Activated CD8-positive, alpha-beta memory T cell treated with anti-CD3 and anti-CD28 coated beads, Interleukin-2, amount 50 U/mL, for 4 hours (primary cell): ENCODE data around the gene TTC39B.

Source experiments
- DNase-seq: peaks from one replicate; pipeline ENCODE4 v3.0.0-alpha.2; 2020

TTC39B gene

DNA sequence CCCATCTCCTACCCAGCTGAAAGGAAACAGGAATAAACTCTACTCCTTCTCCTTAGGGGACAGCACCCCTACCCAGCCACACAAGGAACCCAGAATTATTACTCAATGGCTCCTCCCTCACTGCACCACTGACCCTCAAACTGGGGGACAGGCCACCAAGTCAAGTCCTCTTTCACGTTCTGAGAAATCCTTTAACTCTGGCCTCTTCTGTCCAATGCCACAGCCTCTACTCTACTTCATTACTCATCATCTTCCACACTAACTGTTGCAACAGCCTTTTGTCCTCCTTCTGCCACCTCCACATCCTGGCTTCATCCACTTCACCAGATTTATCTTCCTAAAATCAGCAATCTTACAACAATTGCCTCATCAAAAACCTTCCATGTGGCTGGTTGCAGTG lies 6.8 kb downstream of the TTC39B start:
- DNase-seq, result no peak

- peak; percentile 48 for DNase-seq
These were observed 7.6 kb downstream of the TTC39B start for GRCh38 chr9:15299374-15299939.

GRCh38 chr9:15298362-15298761 lies 8.7 kb downstream of the TTC39B start:
- DNase-seq, result peak; percentile 30

GRCh38 chr9:15295761-15296405 lies 11.1 kb downstream of the TTC39B start:
- no peak for DNase-seq

- no peak for DNase-seq
These were observed 12.4 kb downstream of the TTC39B start for GRCh38 chr9:15294604-15295003.

- no peak for DNase-seq
These were observed 13.2 kb downstream of the TTC39B start for GRCh38 chr9:15293804-15294316.

DNA sequence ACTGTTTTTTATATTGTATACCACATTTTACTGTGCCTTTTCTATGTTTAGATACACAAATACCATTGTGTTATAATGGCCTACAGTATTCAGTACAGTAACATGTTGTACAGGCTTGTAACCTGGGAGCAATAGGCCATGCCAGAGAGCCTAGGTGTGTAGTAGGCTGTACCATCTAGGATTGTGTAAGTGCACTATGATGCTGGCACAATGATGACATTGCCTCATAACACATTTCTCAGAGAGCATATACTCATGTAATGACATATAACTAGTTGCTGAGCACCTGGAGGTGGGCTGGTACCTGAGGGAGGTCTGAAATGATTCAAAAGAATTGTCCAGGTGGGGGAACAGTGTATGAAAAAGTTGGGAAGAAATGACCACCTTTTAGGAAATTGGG lies 13.9 kb downstream of the TTC39B start:
- no peak for DNase-seq

DNA sequence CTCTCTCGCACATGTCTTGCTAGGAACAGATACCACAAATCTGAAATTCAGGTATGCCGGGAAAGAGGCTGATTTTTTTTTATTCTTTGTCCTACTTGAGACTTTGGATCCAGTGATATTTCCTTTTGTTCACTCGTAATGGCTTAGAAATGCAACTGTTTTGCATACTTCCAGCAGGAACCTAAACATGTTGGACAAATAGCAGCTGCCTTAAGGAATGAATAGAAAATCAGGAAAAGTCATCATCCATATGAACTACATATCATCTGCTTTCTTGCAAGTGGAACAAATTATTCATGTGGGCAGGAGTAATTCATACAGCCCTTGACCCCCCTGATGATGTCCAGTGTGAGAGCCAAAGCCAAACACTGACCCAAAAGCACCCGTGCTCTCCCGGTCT lies 17.4 kb downstream of the TTC39B start:
- DNase-seq, result no peak

DNA sequence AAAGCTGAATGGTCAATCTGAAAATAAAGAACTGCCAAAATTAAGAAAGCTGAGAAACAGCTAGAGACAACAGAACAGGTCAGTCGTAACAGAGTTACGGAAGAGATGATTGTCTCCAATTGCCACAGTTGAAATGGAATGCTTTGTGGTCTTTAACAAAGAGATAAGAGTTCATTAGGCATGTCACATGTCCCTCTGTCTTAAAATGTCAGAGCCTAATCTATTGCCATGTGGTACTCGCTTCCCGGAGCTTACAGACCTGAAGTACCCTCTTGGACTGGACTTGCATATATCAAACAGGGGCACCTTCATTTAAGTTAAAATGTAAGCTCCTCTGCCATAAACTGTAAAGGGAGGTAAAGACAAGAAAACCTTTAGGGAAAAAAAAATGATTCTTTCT lies 19.7 kb downstream of the TTC39B start:
- DNase-seq, result no peak

GRCh38 chr9:15286161-15286821 lies 20.7 kb downstream of the TTC39B start:
- no peak for DNase-seq

GRCh38 chr9:15282567-15283285 lies 24.3 kb downstream of the TTC39B start:
- no peak for DNase-seq

DNA sequence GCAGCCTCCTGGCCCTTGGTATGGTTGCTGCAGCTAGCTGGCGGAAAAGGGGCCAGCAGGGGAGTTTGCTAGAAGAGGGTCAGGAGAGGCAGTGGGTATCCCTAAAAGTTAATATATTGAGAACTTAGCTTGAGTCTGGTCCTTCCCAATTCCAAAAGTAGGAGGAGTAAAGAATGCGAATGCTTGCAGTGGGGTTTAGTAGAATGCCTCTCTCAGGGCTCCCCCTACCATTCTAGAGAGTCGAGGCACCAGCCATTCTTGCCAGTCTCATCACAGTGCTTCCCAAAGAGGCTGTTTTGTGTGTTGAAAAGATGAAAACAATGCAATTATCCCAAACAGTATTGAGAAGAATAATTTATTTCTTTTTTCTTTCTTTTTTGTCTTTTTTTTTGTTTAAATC lies 26.4 kb downstream of the TTC39B start:
- DNase-seq, result no peak

DNA sequence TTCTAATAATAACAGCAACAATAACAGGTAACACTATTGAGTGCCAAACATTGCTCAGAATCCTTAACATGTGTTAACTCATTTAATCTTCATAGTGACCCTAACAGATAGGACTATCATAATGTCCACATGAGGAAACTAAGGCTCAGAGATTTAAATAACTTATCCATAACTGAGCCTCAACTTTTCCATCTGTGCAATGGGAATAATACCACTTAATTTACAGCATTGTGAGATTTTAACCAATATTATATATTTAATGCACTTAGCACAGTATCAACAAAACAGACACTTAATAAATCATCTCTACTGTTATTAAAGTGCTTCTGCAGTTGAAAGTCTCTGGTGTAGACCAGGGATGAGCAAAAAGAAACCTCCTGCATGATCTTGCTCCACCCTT lies 28.2 kb downstream of the TTC39B start:
- no peak for DNase-seq

- no peak for DNase-seq
These were observed 28.8 kb downstream of the TTC39B start for GRCh38 chr9:15278091-15278687.

DNA sequence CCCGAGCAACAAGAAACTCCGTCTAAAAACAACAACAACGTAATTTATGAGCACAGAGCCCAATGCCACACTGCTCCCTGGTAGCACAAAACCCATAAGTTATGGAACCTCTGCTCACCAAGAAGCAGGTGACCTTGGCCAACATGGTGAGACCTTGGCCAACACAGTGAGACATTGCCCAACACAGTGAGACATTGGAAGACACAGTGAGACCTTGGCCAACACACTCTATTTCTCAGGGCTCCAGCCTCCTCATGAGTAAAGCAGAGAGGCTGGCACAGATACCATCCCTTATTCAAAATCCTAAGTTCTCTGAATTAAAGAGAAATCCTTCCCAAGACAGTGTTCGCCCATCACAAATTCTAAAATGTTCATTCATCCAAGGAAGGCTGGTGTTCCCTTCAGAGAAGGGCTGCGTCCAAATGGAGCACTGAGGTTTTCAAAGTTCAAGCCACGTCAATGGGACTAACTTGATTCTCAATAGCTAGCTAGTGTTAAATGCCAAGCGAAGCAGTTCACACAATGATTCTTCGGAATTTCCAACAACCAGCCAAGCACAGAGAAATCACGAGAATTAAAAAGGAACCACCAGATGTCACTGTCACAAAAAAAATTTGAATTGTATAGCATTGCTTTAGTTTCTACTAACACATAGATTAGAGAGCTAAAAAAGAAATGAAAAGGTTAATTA lies 29.5 kb downstream of the TTC39B start:
- DNase-seq, result no peak

DNA sequence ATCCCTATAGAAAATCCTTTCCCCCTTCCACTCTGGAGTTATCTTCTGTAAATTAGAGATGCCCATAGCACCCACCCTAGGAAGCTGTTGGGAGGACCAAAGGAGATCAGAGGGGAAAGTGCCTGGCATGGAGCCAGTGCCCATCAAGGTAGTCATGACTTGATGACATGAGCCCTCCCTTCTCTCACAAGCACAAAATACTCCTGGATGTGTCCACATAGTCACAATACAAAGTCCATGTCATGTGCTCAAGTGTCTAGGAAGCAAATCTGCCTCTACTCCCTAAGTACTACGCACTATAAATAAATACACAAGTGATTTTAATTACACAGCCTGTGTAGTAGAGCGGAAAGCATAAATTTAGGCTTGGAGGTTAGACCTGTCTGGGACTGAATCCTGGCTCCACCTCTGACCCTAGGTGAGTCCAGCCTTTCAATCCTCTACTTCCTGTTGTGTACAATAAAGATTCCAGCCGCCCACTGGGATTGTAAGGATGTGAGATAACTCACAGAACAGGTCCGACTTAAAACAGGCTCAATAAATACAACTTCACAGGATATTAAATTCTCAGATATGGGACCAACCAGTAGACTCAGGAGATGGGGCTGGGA lies 30.6 kb downstream of the TTC39B start:
- no peak for DNase-seq

- no peak for DNase-seq
These were observed 32.6 kb downstream of the TTC39B start for GRCh38 chr9:15274425-15274824.

DNA sequence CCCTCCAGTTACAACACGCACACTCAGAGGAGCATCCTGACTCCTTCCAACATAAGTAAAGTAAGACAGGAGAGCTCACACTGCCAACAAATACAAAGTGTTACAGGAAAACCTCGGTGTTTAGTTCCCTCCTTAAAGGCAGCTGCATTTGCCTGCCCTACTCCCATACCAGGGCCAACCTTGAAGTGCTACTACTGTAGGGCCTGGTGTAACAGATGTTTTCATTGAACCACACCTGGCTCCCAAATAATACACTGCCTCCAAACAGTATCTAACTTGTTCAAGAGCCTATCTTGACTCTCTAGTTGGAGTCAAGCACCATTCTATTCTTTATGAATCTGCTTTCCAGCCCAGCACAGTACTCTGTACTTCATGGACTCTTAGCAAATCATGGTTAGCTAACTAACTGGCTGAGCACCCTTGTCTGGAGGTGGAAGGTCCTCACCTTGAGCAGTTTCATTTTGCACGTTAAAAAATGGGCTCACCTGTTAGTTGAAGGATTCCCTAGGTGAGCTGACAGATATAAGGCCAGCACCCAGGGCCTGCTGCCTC lies 34.6 kb downstream of the TTC39B start:
- DNase-seq, result no peak

DNA sequence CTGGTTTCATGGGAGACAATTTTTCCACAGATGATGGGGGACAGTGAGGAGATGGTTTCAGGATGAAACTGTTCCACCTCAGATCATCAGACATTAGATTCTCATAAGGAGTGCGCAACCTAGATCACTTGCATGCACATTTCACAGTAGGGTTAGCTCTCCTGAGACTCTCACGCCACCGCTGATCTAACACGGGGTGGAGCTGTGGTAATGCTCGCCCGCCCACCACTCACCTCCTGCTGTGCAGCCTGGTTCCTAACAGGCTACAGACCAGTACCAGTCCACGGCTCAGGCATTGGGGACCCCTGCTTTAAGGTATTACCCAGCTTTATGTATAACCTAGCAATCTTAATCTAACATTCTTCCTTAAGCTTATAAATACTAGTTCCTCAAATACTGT lies 35.6 kb downstream of the TTC39B start:
- peak; percentile 30 for DNase-seq

DNA sequence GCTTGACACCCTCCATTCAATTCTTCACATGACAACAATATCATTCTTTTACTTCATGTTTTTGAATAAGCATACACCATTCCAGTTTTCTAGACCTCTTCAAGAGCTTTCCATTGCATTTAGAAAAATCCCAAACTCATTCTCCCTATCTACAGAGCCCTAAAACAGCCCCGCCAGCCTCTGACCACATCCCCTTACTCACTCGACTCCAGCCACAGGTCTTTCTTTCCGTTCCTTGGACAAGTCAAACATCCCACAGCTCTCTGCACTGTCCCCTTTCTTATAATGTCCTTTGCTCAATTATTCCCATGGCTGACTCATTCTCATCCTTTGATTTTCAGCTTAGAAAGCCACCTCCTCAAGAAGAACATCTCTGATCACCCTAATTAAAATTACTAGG lies 38.2 kb downstream of the TTC39B start:
- DNase-seq, result no peak

DNA sequence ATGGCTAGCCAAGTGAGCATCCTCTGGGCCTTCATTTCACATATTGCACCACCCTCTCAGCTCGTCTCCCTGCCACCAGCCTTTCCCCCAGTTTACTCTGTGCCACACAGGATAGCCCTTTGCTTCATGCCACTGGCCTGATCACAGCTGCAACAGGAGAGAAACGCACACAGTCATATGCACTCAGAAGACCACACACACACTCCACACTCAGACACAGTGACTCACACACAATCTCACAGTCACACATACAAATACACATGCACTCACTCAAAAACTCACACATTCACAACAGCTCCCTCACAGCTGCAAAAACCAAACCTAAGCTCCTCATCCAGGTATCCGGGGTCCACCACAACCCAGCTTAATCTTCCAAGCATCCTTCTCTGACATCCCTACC lies 38.7 kb downstream of the TTC39B start:
- DNase-seq, result no peak

GRCh38 chr9:15264918-15265317 lies 42.1 kb downstream of the TTC39B start:
- no peak for DNase-seq
